ENCODE data around the gene MOXD1. TPM values are rescaled to one million over a fixed set of nuclear protein-coding genes. Genes with fewer than 3 reads are reported as not detected.

The MOXD1 gene
- total RNA-seq, 1 donor from 2014 or later: 4.8 TPM

- Histone ChIP-seq H4K20me1 (ENCODE audit: low read depth) (no peaks in the 10 kb centered on the region), H2AFZ (replicated peaks) (no peak overlapping the region), H3K27ac (no peak overlapping the region), H3K9me3 (ENCODE audit: low read depth) (no peaks in the 10 kb centered on the region), H3K36me3 (no peaks in the 10 kb centered on the region), H3F3A (ENCODE audit: low read depth) (no peaks in the 10 kb centered on the region), H3K27me3 (no peaks in the 10 kb centered on the region), H3K79me2 (ENCODE audit: low read depth) (no peaks in the 10 kb centered on the region), H3K4me2 (no peak overlapping the region), H3K4me1 (no peaks in the 10 kb centered on the region), H3K9ac (no peak overlapping the region), H3K4me3 (no peak overlapping the region)
- Mint-ChIP-seq H3K27ac (no peak overlapping the region), H3K4me1 (peaks cover 3% of the 10 kb centered on the region), H3K9me3 (peaks cover 7% of the 10 kb centered on the region), H3K27me3 (ENCODE audit: insufficient read depth, low read depth) (peaks cover 2% of the 10 kb centered on the region), H3K4me3 (no peak overlapping the region), H3K36me3 (peaks cover 8% of the 10 kb centered on the region)
- TF ChIP-seq EZH2 (IDR thresholded peaks at IDR 0.05) (no peak), EZH2phosphoT487 (IDR thresholded peaks at IDR 0.05) (no peak)
- TF ChIP-seq, protein P1, sequence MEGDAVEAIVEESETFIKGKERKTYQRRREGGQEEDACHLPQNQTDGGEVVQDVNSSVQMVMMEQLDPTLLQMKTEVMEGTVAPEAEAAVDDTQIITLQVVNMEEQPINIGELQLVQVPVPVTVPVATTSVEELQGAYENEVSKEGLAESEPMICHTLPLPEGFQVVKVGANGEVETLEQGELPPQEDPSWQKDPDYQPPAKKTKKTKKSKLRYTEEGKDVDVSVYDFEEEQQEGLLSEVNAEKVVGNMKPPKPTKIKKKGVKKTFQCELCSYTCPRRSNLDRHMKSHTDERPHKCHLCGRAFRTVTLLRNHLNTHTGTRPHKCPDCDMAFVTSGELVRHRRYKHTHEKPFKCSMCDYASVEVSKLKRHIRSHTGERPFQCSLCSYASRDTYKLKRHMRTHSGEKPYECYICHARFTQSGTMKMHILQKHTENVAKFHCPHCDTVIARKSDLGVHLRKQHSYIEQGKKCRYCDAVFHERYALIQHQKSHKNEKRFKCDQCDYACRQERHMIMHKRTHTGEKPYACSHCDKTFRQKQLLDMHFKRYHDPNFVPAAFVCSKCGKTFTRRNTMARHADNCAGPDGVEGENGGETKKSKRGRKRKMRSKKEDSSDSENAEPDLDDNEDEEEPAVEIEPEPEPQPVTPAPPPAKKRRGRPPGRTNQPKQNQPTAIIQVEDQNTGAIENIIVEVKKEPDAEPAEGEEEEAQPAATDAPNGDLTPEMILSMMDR (IDR thresholded peaks at IDR 0.05): no peak
- no peak for DNase-seq (ENCODE audit: low spot score)
These were observed 59.6 kb downstream of the MOXD1 start for GRCh38 chr6:132341646-132342045.

DNA sequence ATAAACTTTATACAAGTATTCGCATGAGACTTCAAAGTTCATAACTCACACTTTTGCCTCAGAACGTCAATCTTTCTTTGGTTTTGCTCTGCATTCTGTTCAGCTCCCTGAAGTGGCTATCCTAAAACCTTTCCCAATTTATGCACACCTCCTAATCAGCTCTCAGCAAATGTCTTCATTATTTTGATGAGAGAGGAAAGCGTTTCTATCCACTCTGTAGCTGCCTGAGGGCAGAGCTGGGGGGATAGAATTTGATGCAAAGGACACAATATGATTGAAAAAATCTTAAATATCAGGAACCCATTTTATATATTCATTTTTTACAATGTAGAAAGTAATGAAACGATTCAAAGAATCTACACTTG is 66.8 kb downstream of the MOXD1 start:
- Mint-ChIP-seq H3K27ac (no peak overlapping the region), H3K9me3 (no peaks in the 10 kb centered on the region), H3K4me3 (no peak overlapping the region), H3K36me3 (no peaks in the 10 kb centered on the region), H3K4me1 (no peaks in the 10 kb centered on the region), H3K27me3 (ENCODE audit: insufficient read depth, low read depth) (peaks cover 5% of the 10 kb centered on the region)
- no peak for TF ChIP-seq EZH2phosphoT487 (IDR thresholded peaks at IDR 0.05)
- TF ChIP-seq, protein P1 (IDR thresholded peaks at IDR 0.05): no peak
- TF ChIP-seq EZH2 (IDR thresholded peaks at IDR 0.05): no peak
- Histone ChIP-seq H3K9me3 (ENCODE audit: low read depth) (no peaks in the 10 kb centered on the region), H4K20me1 (ENCODE audit: low read depth) (no peaks in the 10 kb centered on the region), H3K36me3 (no peaks in the 10 kb centered on the region), H3K79me2 (ENCODE audit: low read depth) (no peaks in the 10 kb centered on the region), H3K4me1 (no peaks in the 10 kb centered on the region), H3F3A (ENCODE audit: low read depth) (no peaks in the 10 kb centered on the region), H3K27me3 (no peaks in the 10 kb centered on the region), H3K4me2 (no peak overlapping the region), H3K27ac (no peak overlapping the region), H3K9ac (no peak overlapping the region), H3K4me3 (no peak overlapping the region), H2AFZ (replicated peaks) (no peak overlapping the region)
- DNase-seq (ENCODE audit: low spot score): no peak

- Mint-ChIP-seq H3K4me1 (no peaks in the 10 kb centered on the region), H3K4me3 (no peak overlapping the region), H3K27me3 (ENCODE audit: insufficient read depth, low read depth) (peaks cover 5% of the 10 kb centered on the region), H3K9me3 (no peaks in the 10 kb centered on the region), H3K27ac (no peak overlapping the region), H3K36me3 (no peaks in the 10 kb centered on the region)
- no peak for DNase-seq (ENCODE audit: low spot score)
- no peaks in the 10 kb centered on the region for H3K79me2 ChIP-seq (ENCODE audit: low read depth)
- H3K4me3 ChIP-seq: no peak overlapping the region
- no peak overlapping the region for H3K27ac ChIP-seq
- no peak overlapping the region for H3K4me2 ChIP-seq
- no peaks in the 10 kb centered on the region for H3K27me3 ChIP-seq
- no peak overlapping the region for H2AFZ ChIP-seq (replicated peaks)
- no peaks in the 10 kb centered on the region for H3F3A ChIP-seq (ENCODE audit: low read depth)
- no peaks in the 10 kb centered on the region for H3K9me3 ChIP-seq (ENCODE audit: low read depth)
- TF ChIP-seq EZH2 (IDR thresholded peaks at IDR 0.05) (no peak), EZH2phosphoT487 (IDR thresholded peaks at IDR 0.05) (no peak)
- TF ChIP-seq, protein P1 (IDR thresholded peaks at IDR 0.05): no peak
- no peaks in the 10 kb centered on the region for H3K4me1 ChIP-seq
- H3K36me3 ChIP-seq: no peaks in the 10 kb centered on the region
- no peaks in the 10 kb centered on the region for H4K20me1 ChIP-seq (ENCODE audit: low read depth)
- H3K9ac ChIP-seq: no peak overlapping the region
These were observed 67.4 kb downstream of the MOXD1 start for GRCh38 chr6:132333639-132334520.
